Measurements from ENCODE around the gene MSI1. TPM values are rescaled to one million over a fixed set of nuclear protein-coding genes. Genes with fewer than 3 reads are reported as not detected.

MSI1 gene
- total RNA-seq, 1 donor from 2014 or later, result 0.11 TPM

- H3K27ac ChIP-seq, result no peak overlapping the region
- DNase-seq (ENCODE audit: low spot score in 2 of 2), result no peak
- no peak for TF ChIP-seq CTCF (IDR thresholded peaks at IDR 0.05)
- no peaks in the 10 kb centered on the region for H3K4me1 ChIP-seq
- no peak overlapping the region for H3K4me3 ChIP-seq
- intact Hi-C loops (cut with DNase I), result no loop called here
- H3K36me3 ChIP-seq, result no peaks in the 10 kb centered on the region
- no peaks in the 10 kb centered on the region for H3K9me3 ChIP-seq
- no peaks in the 10 kb centered on the region for H3K27me3 ChIP-seq
Measured at GRCh38 chr12:120402217-120402616, 33.3 kb upstream of the MSI1 start.

- Histone ChIP-seq H3K27me3 (no peaks in the 10 kb centered on the region), H3K27ac (no peak overlapping the region), H3K4me1 (no peaks in the 10 kb centered on the region), H3K36me3 (no peaks in the 10 kb centered on the region), H3K9me3 (no peaks in the 10 kb centered on the region), H3K4me3 (no peak overlapping the region)
- no peak for DNase-seq (ENCODE audit: low spot score in 2 of 2)
- TF ChIP-seq CTCF (IDR thresholded peaks at IDR 0.05), result no peak
- intact Hi-C loops (cut with DNase I), result no loop called here
Measured at GRCh38 chr12:120399531-120399930, 30.6 kb upstream of the MSI1 start.

GRCh38 chr12:120397824-120398540 is 29.0 kb upstream of the MSI1 start:
- no peaks in the 10 kb centered on the region for H3K27me3 ChIP-seq
- no peaks in the 10 kb centered on the region for H3K9me3 ChIP-seq
- no peaks in the 10 kb centered on the region for H3K36me3 ChIP-seq
- H3K4me1 ChIP-seq, result no peaks in the 10 kb centered on the region
- intact Hi-C loops (cut with DNase I), result no loop called here
- no peak for TF ChIP-seq CTCF (IDR thresholded peaks at IDR 0.05)
- H3K27ac ChIP-seq, result no peak overlapping the region
- DNase-seq (ENCODE audit: low spot score in 2 of 2), result no peak
- H3K4me3 ChIP-seq, result no peak overlapping the region

GRCh38 chr12:120394483-120395367 is 25.8 kb upstream of the MSI1 start:
- intact Hi-C loops (cut with DNase I), result no loop called here
- Histone ChIP-seq H3K4me1 (no peaks in the 10 kb centered on the region), H3K9me3 (no peaks in the 10 kb centered on the region), H3K4me3 (no peak overlapping the region), H3K27ac (no peak overlapping the region), H3K36me3 (no peaks in the 10 kb centered on the region), H3K27me3 (no peaks in the 10 kb centered on the region)
- DNase-seq (ENCODE audit: low spot score in 2 of 2), result no peak
- TF ChIP-seq CTCF (IDR thresholded peaks at IDR 0.05), result no peak

GRCh38 chr12:120390540-120391120 is 21.7 kb upstream of the MSI1 start:
- H3K36me3 ChIP-seq, result no peaks in the 10 kb centered on the region
- no peak for DNase-seq (ENCODE audit: low spot score in 2 of 2)
- H3K4me3 ChIP-seq, result no peak overlapping the region
- H3K27me3 ChIP-seq, result no peaks in the 10 kb centered on the region
- H3K27ac ChIP-seq, result no peak overlapping the region
- no peaks in the 10 kb centered on the region for H3K9me3 ChIP-seq
- intact Hi-C loops (cut with DNase I), result no loop called here
- no peak for TF ChIP-seq CTCF (IDR thresholded peaks at IDR 0.05)
- H3K4me1 ChIP-seq, result no peaks in the 10 kb centered on the region
